SU-DHL-6 (cell line): ENCODE data around the gene SPINK4.

Experiments used
- H2AFZ ChIP-seq: fragments of 200-600 bp; sonication (generic); 2 replicates; pipeline ENCODE4 v1.6.1; 2014; ENCODE audit warnings: low read depth, mild to moderate bottlenecking, moderate library complexity, mixed read lengths, antibody characterized with exemption, low read length; ENCODE audit not compliant: severe bottlenecking
- H3F3A ChIP-seq: fragments of 200-600 bp; shearing (Covaris generic); 2 replicates; pipeline ENCODE4 v1.6.0; 2016; ENCODE audit warnings: antibody characterized with exemption, mild to moderate bottlenecking; ENCODE audit not compliant: insufficient read depth
- H3K27ac ChIP-seq: fragments of 200-600 bp; sonication (generic); 2 replicates; pipeline ENCODE4 v1.5.1; 2016; ENCODE audit warnings: low read depth, mild to moderate bottlenecking, low read length, moderate library complexity, mixed read lengths
- H3K27me3 ChIP-seq: fragments of 200-600 bp; sonication (generic), shearing (Covaris generic); 2 replicates; pipeline ENCODE4 v1.6.0; 2014; ENCODE audit warnings: mild to moderate bottlenecking, low read length
- H3K36me3 ChIP-seq: fragments of 200-600 bp; sonication (generic); 2 replicates; pipeline ENCODE4 v1.6.1; 2014; ENCODE audit warnings: mild to moderate bottlenecking, low read length, mixed read lengths
- H3K4me2 ChIP-seq: fragments of 300-600, 200-600 bp; shearing (Covaris generic), sonication (generic); 2 replicates; pipeline ENCODE4 v1.6.0; 2014; ENCODE audit warnings: low read length, low read depth, mild to moderate bottlenecking; ENCODE audit not compliant: poor library complexity, severe bottlenecking
- H3K4me3 ChIP-seq: fragments of 200-600 bp; sonication (generic); 2 replicates; pipeline ENCODE4 v1.5.1; 2014; ENCODE audit warnings: antibody characterized with exemption, low read length, mild to moderate bottlenecking, mixed read lengths; ENCODE audit not compliant: insufficient read depth, poor library complexity, severe bottlenecking
- H3K79me2 ChIP-seq: fragments of 200-600 bp; sonication (generic); 2 replicates; pipeline ENCODE4 v1.6.1; 2014; ENCODE audit warnings: mild to moderate bottlenecking, low read length, moderate library complexity; ENCODE audit not compliant: insufficient read depth
- H3K9ac ChIP-seq: fragments of 200-600 bp; sonication (generic); 2 replicates; pipeline ENCODE4 v1.7.0; 2014; ENCODE audit warnings: mild to moderate bottlenecking, low read length
- H3K9me2 ChIP-seq: fragments of 200-600 bp; sonication (generic); replicated peaks from 2 replicates; pipeline ENCODE4 v1.6.1; 2014; ENCODE audit warnings: low read length; ENCODE audit not compliant: insufficient read depth
- H3K9me3 ChIP-seq: fragments of 200-600 bp; sonication (generic); 2 replicates; pipeline ENCODE4 v1.6.1; 2014; ENCODE audit warnings: low read length, mixed read lengths; ENCODE audit not compliant: insufficient read depth
- H4K20me1 ChIP-seq: fragments of 200-600 bp; sonication (generic); 2 replicates; pipeline ENCODE4 v1.6.1; 2014; ENCODE audit warnings: low read depth, mild to moderate bottlenecking, antibody characterized with exemption, low read length, moderate library complexity, mixed read lengths
- CTCF ChIP-seq: fragments of 200-600 bp; sonication (generic); IDR thresholded peaks from one replicate; pipeline ENCODE4 v1.5.1; 2017; ENCODE audit warnings: antibody characterized with exemption, mild to moderate bottlenecking, low read length, moderate library complexity; ENCODE audit not compliant: insufficient read depth, poor library complexity, severe bottlenecking
- EZH2phosphoT487 ChIP-seq: fragments of 200-600 bp; sonication (generic), shearing (Covaris generic); conservative IDR thresholded peaks from 2 replicates; pipeline ENCODE4 v1.6.1; 2018; ENCODE audit warnings: mild to moderate bottlenecking, antibody characterized with exemption, low read length, moderate library complexity, mixed read lengths

SPINK4 gene

GRCh38 chr9:33234511-33235467 is 5.2 kb upstream of the SPINK4 start:
- Histone ChIP-seq H3K4me2 (no peak overlapping the region), H2AFZ (no peak overlapping the region)

GRCh38 chr9:33236571-33236970 is 3.4 kb upstream of the SPINK4 start:
- Histone ChIP-seq H3K9ac (no peak overlapping the region), H3K9me3 (no peaks in the 10 kb centered on the region), H3K4me3 (no peak overlapping the region), H3K9me2 (no peaks in the 10 kb centered on the region), H3K4me2 (no peak overlapping the region), H2AFZ (no peak overlapping the region), H4K20me1 (no peaks in the 10 kb centered on the region), H3K79me2 (no peaks in the 10 kb centered on the region), H3K27me3 (no peaks in the 10 kb centered on the region), H3K36me3 (no peaks in the 10 kb centered on the region), H3K27ac (no peak overlapping the region), H3F3A (no peaks in the 10 kb centered on the region)
- TF ChIP-seq EZH2phosphoT487 = no peak
- TF ChIP-seq CTCF = no peak

More at GRCh38 chr9:33234511-33235467, 5.2 kb upstream of the SPINK4 start:
- H3K27me3 ChIP-seq = no peaks in the 10 kb centered on the region
- no peak overlapping the region for H3K27ac ChIP-seq
- H3K9me2 ChIP-seq = no peaks in the 10 kb centered on the region
- no peaks in the 10 kb centered on the region for H3K79me2 ChIP-seq
- no peak overlapping the region for H3K9ac ChIP-seq
- no peaks in the 10 kb centered on the region for H3F3A ChIP-seq
- no peaks in the 10 kb centered on the region for H3K9me3 ChIP-seq
- H3K4me3 ChIP-seq = no peak overlapping the region
- H4K20me1 ChIP-seq = no peaks in the 10 kb centered on the region
- TF ChIP-seq CTCF = no peak
- TF ChIP-seq EZH2phosphoT487 = no peak
- H3K36me3 ChIP-seq = no peaks in the 10 kb centered on the region

- H3K36me3 ChIP-seq = no peaks in the 10 kb centered on the region
- H3K27me3 ChIP-seq = no peaks in the 10 kb centered on the region
- H3K4me3 ChIP-seq = no peak overlapping the region
- no peaks in the 10 kb centered on the region for H4K20me1 ChIP-seq
- H2AFZ ChIP-seq = no peak overlapping the region
- H3K4me2 ChIP-seq = no peak overlapping the region
- no peaks in the 10 kb centered on the region for H3F3A ChIP-seq
- TF ChIP-seq EZH2phosphoT487 (no peak), CTCF (no peak)
- H3K9me2 ChIP-seq = no peaks in the 10 kb centered on the region
- H3K27ac ChIP-seq = no peak overlapping the region
- H3K79me2 ChIP-seq = no peaks in the 10 kb centered on the region
- H3K9ac ChIP-seq = no peak overlapping the region
- H3K9me3 ChIP-seq = no peaks in the 10 kb centered on the region
These were observed 1.3 kb downstream of the SPINK4 start for GRCh38 chr9:33241298-33241697.
